Amniotic epithelial cell (primary cell): ENCODE measurements around the gene TM6SF1.
"Not testable (repeated sequence)": the region's sequence is repeated elsewhere in the genome, so short reads cannot be mapped to it uniquely, and the experiment has no call there.

Experiments used
- DNase-seq: peaks from one replicate; pipeline ENCODE4 v3.0.0-alpha.2; 2010; ENCODE audit warnings: low read depth

Gene TM6SF1

GRCh38 chr15:83115831-83116565 lies 8.6 kb downstream of the TM6SF1 start:
- DNase-seq, result no peak

GRCh38 chr15:83118291-83118827 lies 10.9 kb downstream of the TM6SF1 start:
- no peak for DNase-seq

- DNase-seq, result no peak
These were observed 11.5 kb downstream of the TM6SF1 start for GRCh38 chr15:83118968-83119367.

- no peak for DNase-seq
These were observed 12.6 kb downstream of the TM6SF1 start for GRCh38 chr15:83119968-83120581.

GRCh38 chr15:83123529-83123928 lies 16.1 kb downstream of the TM6SF1 start:
- no peak for DNase-seq

- no peak for DNase-seq
These were observed 20.2 kb downstream of the TM6SF1 start for GRCh38 chr15:83127547-83128150.

- no peak for DNase-seq
These were observed 22.3 kb downstream of the TM6SF1 start for GRCh38 chr15:83129791-83130190.

- no peak for DNase-seq
These were observed 25.5 kb downstream of the TM6SF1 start for GRCh38 chr15:83132861-83133523.

GRCh38 chr15:83142151-83142550 lies 34.7 kb downstream of the TM6SF1 start:
- DNase-seq, result not testable (repeated sequence)

GRCh38 chr15:83144771-83145170 lies 37.3 kb downstream of the TM6SF1 start:
- no peak for DNase-seq

GRCh38 chr15:83153288-83153687 lies 45.8 kb downstream of the TM6SF1 start:
- peak; percentile 8 for DNase-seq

GRCh38 chr15:83155942-83156341 lies 48.5 kb downstream of the TM6SF1 start:
- no peak for DNase-seq

GRCh38 chr15:83158393-83158792 lies 50.9 kb downstream of the TM6SF1 start:
- no peak for DNase-seq

GRCh38 chr15:83160741-83161140 lies 53.3 kb downstream of the TM6SF1 start:
- DNase-seq, result no peak

- DNase-seq, result no peak
These were observed 55.6 kb downstream of the TM6SF1 start for GRCh38 chr15:83163032-83163431.

- DNase-seq, result peak; percentile 44
These were observed 56.8 kb downstream of the TM6SF1 start for GRCh38 chr15:83164111-83164770.

GRCh38 chr15:83164771-83165404 lies 57.4 kb downstream of the TM6SF1 start:
- DNase-seq, result no peak

- no peak for DNase-seq
These were observed 58.8 kb downstream of the TM6SF1 start for GRCh38 chr15:83166218-83166617.

- no peak for DNase-seq
These were observed 59.4 kb downstream of the TM6SF1 start for GRCh38 chr15:83166830-83167229.

- not testable (repeated sequence) for DNase-seq
These were observed 62.1 kb downstream of the TM6SF1 start for GRCh38 chr15:83169576-83169975.

GRCh38 chr15:83170474-83171165 lies 63.2 kb downstream of the TM6SF1 start:
- DNase-seq, result peak; percentile 33
